Bronchial epithelial cell (primary cell): ENCODE results near the gene HMOX2. TPM values are rescaled to one million over a fixed set of nuclear protein-coding genes. Genes with fewer than 3 reads are reported as not detected.

Experiments used
- DNase-seq: peaks from one replicate; pipeline ENCODE4 v3.0.0-alpha.2; 2010; ENCODE audit warnings: low read depth
- FAIRE-seq: peaks from 2 replicates; lab custom pipeline; 2011; peaks lifted over from hg19 to GRCh38; lab: Jason Lieb, UNC
- H3K27me3 ChIP-seq: 2 replicates; pipeline ENCODE4 v1.5.1; 2011; ENCODE audit warnings: low read length; ENCODE audit not compliant: control insufficient read depth, insufficient read depth
- H3K36me3 ChIP-seq: 2 replicates; pipeline ENCODE4 v1.5.1; 2011; ENCODE audit warnings: low read length; ENCODE audit not compliant: control insufficient read depth, insufficient read depth
- H3K4me3 ChIP-seq: 2 replicates; pipeline ENCODE4 v1.5.1; 2011; ENCODE audit warnings: mild to moderate bottlenecking, low read depth, low read length, control low read depth
- CTCF ChIP-seq: IDR thresholded peaks from 2 replicates; pipeline ENCODE4 v1.5.1; 2011; ENCODE audit warnings: mild to moderate bottlenecking, moderate library complexity, low read length, control low read depth, inconsistent platforms; ENCODE audit not compliant: insufficient read depth, severe bottlenecking
- total RNA-seq: library from RNA; depleted of rRNA; stranded (reverse); fragments of >200 nt; gene quantifications from 2 replicates; pipeline ENCODE4 v1.2.1, GENCODE V29; 2014

HMOX2 gene
- total RNA-seq, 1 donor from 2014 or later, result 66.1 TPM

- Histone ChIP-seq H3K36me3 (no peaks in the 10 kb centered on the region), H3K4me3 (no peak overlapping the region), H3K27me3 (peaks cover 5% of the 10 kb centered on the region)
- DNase-seq (no peak), FAIRE-seq (no peak)
- no peak for TF ChIP-seq CTCF
Measured at GRCh38 chr16:4557973-4558372, 81.8 kb downstream of the HMOX2 start.

Other genes with a start within 250 kb of the HMOX2 start
- gene SRL, start 234.3 kb upstream of the HMOX2 start, total RNA-seq, result not detected in 2 replicates
- gene TFAP4, start 203.4 kb upstream of the HMOX2 start, total RNA-seq, result 3.7 and 11.8 TPM in 2 replicates
- 0.53 and 0.77 TPM in 2 replicates for gene GLIS2, start 160.3 kb upstream of the HMOX2 start, total RNA-seq
- gene PAM16, start 125.1 kb upstream of the HMOX2 start, total RNA-seq, result 50.3 and 54.8 TPM in 2 replicates
- gene VASN, start 104.5 kb upstream of the HMOX2 start, total RNA-seq, result 6.6 and 10.0 TPM in 2 replicates
- 7.6 and 15.6 TPM in 2 replicates for gene CORO7, start 59.8 kb upstream of the HMOX2 start, total RNA-seq
- gene DNAJA3, start 50.5 kb upstream of the HMOX2 start, total RNA-seq, result 62.9 and 74.8 TPM in 2 replicates
- 62.7 and 69.4 TPM in 2 replicates for gene NMRAL1, start 1.8 kb upstream of the HMOX2 start, total RNA-seq
- gene CDIP1, start 62.4 kb downstream of the HMOX2 start, total RNA-seq, result 7.4 and 9.5 TPM in 2 replicates
- not detected in 2 replicates for gene C16orf96, start 79.9 kb downstream of the HMOX2 start, total RNA-seq
- gene UBALD1, start 138.5 kb downstream of the HMOX2 start, total RNA-seq, result 3.7 and 4.7 TPM in 2 replicates
- 6.1 and 10.1 TPM in 2 replicates for gene MGRN1, start 148.4 kb downstream of the HMOX2 start, total RNA-seq
- 21.1 and 34.8 TPM in 2 replicates for gene NUDT16L1, start 217.2 kb downstream of the HMOX2 start, total RNA-seq